GM19238 (cell line): Measurements from ENCODE around the gene ZC2HC1B.

Experiments
- DNase-seq: peaks from one replicate; pipeline ENCODE4 v3.0.0; 2011; ENCODE audit warnings: low spot score; ENCODE audit not compliant: insufficient read length

The ZC2HC1B gene

DNA sequence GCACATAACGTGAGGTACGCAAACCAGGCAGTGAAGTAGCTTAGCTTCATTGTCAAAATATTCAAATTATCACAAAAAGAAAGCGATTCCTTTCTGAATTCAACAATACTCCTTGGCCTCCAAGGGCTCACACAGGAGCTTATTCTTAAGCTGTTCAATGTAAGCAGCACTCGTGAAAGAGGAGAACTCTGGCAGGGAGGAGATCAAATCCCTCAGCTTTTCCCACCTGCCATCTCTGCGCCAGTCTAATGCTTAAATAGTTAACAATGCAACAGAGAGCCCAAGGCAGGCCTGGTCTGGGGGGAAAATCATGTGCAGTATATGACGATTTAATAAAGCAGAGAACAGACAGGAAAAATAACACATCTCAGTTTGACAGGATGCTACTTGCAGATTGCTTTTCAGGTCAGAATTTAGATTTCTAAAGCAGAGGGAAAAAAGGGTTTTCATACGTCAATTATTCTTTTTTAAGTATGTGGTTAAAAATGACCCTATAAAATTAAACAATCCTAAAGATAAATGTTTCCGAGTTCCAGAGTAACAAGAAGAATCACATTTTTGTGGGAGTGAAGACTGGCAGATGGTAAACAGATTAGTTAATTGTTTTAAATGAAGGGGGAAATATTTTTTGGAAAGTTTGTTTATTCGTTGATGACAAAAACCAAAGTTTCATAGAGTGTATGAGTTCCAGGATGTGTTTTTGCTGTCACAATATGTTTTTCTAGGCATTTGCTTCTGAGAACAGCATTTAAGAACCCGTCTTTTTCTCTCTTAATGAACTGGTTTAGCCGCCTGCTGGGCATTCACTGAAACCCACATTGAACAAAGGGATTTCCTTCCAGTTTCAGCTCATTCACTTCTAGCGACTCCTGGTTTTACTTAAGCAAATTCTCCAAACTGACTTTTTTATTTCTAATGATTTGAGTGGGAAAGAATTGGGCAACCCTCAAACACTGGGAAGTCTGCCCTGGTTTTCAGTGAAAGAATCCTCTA lies 97.9 kb downstream of the ZC2HC1B start:
- DNase-seq, result no peak

DNA sequence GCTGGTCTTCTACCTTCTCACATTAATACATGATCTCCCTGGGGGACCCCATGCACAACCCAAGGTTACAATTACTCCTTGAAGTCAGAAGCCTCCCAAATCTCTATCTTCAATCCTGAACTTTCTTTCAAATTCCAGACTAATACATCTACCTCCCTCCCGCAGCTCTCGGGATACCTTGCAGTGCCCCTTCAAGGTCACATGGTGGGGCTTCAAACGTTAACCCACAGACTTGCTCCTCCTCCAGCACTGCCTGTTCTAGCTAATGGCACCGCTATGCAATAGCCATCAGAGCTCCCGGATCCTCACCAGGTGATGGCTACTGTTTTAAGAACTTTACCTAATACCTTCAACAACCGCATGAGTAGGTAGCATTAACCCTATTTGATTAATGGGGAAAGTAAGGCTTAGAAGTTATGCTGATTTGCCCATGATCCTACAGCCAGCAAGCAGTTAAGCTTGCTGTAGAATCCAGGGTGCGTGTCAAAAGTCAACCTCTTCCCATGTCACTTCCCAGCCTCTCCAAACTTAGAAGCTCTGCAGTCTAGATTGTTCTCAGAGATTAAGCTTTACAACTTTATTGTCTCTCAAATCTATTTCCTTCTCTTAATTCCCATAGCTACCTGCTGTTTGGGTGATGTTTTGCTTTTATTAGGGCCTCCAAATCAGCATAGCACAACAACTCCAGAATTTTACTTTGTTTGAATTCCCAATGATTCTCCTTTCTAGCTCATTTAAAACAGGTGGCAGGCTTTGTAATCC lies 99.1 kb downstream of the ZC2HC1B start:
- DNase-seq, result no peak

DNA sequence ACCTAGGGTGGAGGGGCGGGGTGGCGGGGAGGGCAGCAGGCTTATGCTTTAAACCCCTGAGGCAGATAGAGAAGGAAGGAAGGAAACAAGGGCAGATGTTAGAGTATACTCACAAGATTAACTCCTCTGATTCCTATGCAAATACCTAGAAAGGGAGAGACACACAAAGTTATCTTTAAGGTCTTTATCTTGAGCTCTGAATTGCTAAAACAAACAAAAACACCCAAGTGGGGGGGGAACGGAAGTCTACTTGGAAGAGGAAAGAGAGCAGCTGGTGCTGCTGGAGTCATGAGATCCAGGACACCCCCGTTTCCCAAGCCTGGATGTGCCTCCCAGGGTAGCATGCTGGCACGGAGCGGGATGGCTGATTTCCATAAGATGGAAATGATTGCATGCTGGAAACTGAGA lies 100.4 kb downstream of the ZC2HC1B start:
- DNase-seq, result no peak

DNA sequence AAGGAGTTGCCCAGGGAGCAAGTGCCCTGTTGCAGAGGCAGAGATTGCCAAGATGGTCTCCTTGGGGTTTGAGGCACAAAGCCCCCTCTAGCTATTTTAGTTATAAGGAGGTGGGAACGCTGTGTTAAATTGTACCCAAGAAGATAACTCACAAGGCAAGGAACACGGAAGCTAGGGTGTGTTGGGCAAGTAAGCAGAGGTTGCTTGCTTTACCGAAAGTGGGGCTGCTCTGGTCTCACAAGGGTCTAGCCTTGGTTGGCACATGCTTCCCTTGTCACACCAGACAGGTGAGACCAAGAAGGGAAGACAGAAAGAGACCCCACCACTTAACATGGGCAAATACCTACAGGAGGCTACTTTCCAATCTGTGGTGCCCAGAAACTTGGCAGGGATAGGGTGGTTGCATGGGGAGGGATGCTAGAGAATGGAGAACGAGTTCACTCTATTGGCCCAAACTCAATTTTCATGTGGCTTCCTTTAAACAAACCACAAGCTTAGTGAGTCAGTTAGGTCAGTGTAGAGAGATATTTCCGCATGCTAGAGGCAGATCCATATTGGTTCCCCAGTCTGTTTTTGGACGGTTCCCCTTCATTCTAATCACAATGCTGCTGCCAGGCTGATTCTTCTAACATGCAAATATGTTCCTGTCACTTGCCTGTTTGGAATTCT lies 101.4 kb downstream of the ZC2HC1B start:
- DNase-seq, result no peak

DNA sequence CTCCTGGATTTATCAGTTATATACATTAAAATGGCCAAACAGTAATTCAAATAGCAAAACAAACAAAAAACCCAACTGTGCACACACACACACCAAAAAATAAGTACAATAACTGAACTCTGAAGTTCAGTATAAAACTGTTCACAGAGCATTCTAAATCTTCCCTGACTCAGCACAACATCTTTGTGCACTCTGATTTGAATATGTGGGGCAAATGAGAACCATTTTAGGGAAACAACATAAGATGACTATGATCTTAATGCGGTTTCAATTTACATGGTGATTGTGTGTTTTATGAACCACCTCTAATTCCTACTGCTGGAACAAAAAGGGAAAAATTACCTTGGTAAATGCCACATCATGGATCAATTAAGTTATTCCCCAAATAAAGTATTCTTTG lies 102.0 kb downstream of the ZC2HC1B start:
- DNase-seq, result no peak

DNA sequence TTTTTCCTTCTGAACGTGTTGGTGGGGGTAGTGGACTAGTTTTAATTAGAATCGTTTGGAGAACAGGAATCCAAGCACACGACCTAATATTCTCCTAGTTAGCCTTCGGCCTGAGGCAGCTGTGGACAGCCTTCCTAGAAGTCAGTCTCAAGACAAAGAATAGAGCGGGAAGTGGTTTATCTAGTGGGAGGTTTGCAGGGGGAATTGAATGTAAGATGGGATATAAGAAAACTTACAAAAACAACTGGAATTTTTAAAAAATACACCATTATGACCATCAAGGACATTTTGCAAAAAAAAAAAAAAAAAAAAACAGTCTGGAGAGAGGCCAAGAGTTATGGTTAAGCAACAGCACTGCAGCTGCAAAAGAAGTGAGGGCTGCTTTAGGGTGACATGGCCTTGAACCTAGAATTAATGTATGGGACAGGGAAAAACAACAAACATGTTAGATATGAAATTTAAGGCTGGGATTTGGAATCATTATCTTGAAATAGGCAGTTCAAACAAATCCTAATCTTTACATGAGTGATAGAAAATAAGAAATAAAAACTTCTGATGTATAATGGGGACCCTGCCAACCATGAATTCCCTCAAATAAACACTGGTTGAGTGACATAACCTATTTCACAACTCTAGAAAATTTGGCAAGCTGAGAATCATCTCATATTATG lies 103.6 kb downstream of the ZC2HC1B start:
- no peak for DNase-seq

DNA sequence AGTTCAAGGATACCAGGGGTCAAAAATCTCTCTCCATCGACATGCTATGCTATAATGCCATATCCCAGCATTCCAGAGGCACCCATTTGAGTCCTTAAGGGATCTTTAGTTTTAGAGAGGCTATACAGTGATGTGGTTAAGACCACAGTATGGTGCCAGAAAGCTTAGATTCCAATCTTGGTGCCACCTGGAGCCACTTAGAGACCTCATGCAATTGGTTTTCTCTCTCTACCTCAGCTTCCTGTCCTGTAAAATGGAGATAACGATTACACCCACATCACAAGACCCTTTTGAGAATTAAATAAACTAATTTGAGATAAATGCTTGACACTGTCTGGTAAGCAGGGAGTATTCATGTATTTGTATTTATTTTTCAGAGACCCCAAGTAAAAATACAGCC lies 104.8 kb downstream of the ZC2HC1B start:
- DNase-seq, result no peak

DNA sequence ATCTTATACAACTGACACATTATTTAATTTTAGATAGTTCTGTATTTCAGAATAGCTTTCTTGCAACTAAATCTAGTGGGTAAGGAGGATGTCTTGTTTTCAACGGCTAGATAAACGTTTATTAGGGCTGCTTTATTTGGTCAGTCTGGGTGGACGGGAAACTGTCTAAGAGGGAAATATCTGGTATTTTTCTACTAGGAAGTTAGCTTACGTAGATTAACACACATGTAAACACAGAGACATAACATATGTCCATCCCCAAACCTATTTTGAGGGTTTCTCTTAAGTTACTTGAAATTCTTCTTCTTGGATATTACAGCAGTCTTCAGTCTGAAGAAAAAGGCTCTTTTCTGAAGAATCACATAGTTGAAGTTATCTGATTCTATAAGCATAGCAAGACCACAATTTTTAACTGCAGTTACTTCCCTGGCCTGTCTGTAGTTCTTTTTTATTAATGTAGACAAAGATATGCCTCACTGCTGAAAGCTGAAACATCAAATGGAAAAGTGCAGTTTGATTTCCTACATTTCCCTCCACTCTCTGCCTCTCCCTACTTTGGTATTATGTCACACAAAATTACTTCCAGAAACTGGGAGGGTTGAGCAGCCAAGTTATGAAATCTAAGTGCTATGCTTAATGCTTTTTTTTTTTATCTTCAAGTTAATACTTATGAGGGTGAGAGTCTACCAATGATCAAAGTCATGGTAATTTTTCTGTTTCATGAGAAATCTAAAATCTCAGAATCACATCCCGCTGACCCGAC lies 106.4 kb downstream of the ZC2HC1B start:
- no peak for DNase-seq

DNA sequence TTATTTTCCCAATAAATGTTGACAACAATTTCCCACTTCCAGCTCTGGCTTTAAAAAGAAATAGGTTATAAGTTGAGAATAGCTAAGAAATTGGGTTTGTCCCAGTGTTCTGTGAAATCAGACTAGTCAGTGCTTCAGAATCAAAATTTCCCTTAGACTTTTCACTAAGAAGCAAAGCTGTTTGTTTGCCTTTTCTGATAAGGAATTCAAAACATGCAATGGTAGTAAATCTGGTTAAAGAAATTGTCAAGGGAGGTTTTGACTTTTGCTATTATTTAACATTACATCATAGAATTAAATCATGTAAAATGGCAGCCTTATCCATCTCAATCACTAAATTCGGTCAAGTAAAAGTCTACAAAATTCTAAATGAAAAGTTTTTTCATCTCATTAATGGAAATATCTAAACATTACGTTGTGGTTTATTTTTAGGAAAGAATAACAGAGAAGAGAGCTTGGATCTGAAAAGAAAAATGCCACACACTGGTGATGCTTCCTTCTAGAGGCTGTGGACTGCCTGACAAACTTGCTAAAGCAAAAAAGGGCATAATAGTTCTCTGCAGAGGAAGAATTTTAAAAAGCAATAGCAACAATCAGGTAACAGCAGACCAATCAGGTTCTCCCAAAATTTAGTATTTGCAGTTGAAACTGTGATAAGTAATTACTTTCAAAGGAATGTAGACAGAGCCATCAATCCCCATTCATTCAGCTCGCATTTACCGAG lies 107.4 kb downstream of the ZC2HC1B start:
- no peak for DNase-seq

DNA sequence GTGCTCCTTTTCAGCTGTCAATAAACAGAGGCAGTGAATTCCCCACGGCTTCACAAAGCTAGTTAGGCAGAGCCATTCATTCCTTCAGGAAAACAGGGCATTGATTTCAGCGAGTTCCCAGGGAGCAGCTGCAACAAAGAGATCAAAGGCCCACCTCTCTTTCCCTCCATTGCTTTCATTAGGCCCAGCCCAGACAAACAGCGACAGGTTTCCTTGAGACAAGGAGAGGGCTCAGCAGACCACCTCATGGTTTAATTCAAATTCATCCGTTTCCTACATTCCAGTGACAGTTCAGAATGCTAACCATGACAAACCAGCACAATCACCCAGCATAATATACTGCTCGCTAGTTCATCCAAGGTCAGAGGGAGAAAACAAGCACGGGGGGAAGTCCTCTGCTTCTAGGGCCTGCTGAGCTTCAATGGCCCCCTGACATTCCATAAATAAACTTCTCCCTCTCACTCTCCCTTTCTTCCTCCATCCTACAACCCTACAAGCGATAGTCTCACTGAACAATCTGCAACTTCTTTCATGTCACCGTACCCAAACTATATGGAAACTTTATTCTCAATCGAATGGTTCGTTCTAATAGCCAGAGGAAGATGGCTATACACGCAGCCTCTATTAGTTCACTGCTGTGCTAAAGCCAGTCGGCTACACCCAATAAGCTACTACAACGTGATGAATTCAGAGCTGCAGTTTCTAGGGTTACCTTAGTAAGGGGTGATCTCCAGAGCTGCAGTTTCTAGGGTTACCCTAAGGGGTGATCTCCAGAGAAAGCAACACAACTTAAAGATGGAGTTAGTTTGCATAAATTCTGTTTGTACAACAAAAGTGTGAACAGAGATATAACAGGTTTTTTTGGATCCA lies 109.1 kb downstream of the ZC2HC1B start:
- DNase-seq, result no peak

DNA sequence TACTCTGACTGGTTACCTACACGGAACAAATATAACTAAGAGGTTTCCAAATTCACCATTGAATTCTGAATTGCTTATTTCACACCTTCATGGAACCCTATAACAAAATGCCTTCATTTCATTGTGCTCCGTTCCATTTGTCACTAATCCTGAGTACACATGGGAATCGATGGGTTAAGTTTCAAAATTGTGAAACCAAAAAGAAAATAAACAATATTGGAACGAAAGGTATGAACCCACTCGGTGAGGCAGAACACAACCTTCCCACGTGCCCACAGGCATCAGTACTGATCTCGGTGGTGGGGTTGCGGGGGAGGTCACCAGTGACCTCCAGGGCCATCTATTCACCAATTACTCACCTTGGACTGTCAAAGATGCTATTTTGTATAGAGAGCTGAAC lies 109.8 kb downstream of the ZC2HC1B start:
- no peak for DNase-seq

DNA sequence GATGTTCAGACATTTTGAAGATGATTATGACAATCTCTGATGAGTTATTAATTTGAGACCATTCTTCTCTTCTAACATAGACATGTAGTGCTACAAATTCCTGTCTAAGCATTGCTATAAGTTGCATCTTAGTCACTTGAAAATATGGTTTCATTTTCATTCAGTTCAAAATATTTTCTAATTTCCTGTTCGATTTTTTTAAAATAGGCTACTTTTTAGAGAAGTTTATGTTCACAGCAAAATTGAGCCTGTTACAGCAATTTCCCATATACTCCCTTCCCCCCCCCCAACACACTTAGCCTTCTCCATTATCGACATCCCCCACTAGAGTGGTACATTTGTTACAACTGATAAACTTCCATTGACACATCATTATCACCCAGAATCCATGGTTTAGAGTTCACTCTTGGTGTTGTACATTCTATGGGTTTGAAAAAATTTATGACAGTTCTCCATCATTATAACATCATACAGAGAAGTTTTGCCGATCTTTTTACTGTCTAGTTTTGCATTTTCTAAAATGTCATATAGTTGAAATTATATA lies 112.6 kb downstream of the ZC2HC1B start:
- no peak for DNase-seq

DNA sequence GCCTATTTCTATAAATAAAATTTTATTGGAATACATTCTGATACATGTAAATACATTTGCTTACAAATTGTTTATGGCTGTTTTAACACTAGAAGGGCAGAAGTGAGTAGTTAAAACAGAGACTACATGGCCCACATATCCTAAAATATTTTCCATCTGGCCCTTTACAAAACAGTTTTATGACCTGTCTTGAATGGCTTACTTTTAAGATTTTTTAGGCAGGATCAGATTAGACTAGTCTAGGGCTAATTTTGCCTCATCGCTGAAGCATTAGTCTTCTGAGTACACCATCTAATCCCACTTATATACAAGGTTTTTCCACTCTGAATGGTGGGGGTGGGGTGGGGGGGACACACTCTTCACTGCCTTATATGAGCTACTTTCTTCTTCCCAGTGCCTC lies 116.6 kb downstream of the ZC2HC1B start:
- no peak for DNase-seq

DNA sequence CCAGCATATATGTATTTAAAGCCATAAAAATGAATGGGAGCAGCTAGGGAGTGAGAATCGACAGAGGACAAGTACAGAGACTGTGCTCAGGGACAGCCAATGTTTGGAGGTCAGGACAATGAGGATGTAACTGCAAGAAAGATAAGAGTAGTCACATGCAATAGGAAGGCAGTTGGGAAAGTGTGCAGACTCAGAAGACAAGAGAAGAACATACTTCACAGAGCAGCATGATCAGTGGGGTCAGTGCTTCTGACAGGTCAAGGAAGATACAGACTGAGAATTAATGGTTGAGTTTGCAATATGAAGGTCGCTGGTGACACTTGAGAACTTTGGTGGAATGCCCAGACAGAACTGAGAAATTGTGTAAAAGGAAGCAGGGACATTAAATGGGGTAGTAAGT lies 118.7 kb downstream of the ZC2HC1B start:
- no peak for DNase-seq

DNA sequence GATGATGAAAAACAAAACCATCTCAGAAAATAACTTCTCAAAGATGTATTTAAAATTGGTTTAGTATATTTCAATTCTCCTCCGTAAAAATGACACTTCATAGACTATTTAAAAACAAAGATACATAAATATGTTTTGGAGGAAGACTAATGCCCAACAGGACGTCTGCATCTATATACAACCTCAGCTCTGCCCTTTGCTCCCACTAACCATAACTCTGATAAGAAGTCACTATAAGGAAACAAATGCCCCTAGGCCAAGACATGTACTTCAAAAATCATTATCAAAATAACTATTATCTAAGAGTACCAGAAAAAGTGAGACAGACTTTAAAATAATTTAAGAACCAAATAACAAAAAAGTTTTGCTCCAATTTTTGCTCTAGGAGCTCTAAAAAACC lies 120.4 kb downstream of the ZC2HC1B start:
- no peak for DNase-seq

DNA sequence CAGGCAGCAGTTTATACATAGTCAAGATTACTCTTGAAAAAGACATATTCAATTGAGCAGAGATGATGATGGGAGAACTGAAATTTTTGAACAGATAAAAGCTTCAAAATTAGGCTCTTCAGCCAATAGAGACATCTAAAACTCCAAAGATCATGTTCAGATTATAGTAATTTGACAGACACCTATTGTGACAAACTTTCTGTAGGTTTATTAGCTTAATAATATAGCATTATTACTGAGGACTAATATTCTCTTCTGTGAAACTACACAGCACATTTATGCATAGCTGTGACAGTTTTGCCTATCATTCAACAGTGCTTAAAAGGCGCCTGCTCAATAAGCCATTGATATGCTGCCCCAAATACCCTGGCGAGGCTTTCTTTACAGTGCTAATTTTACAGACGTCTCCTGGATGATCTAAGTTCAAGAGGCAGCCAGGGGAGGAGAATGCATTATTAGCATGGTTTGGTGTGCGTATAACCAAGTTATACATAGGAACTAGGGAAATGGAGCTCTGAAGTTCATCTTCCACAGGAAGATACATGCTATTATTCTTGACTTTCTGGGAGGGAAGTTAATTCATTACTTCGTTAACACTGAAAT lies 122.3 kb downstream of the ZC2HC1B start:
- no peak for DNase-seq
